H9 (cell line): ENCODE data around the gene PREP. TPM values are rescaled to one million over a fixed set of nuclear protein-coding genes. Genes with fewer than 3 reads are reported as not detected.

Experiments used
- DNase-seq: peaks from one replicate; pipeline ENCODE4 v3.0.0-alpha.2; 2017
- H2AFZ ChIP-seq: one replicate; pipeline ENCODE4 v1.6.1; 2013; ENCODE audit warnings: mild to moderate bottlenecking, low read length, control low read depth, moderate library complexity
- H2AK5ac ChIP-seq: 2 replicates; pipeline ENCODE4 v1.6.1; 2013; ENCODE audit warnings: low read length, control low read depth, mixed read lengths; ENCODE audit not compliant: insufficient read length
- H2BK120ac ChIP-seq: one replicate; pipeline ENCODE4 v1.6.1; 2013; ENCODE audit warnings: low read depth, mild to moderate bottlenecking, low read length, control low read depth, inconsistent platforms; ENCODE audit not compliant: poor library complexity, severe bottlenecking
- H2BK12ac ChIP-seq: 2 replicates; pipeline ENCODE4 v1.6.1; 2013; ENCODE audit warnings: low read length, control low read depth, mixed read lengths, low read depth; ENCODE audit not compliant: insufficient read length
- H2BK15ac ChIP-seq: 2 replicates; pipeline ENCODE4 v1.6.1; 2013; ENCODE audit warnings: low read depth, low read length, control low read depth
- H2BK20ac ChIP-seq: one replicate; pipeline ENCODE4 v1.6.1; 2013; ENCODE audit warnings: low read depth, mild to moderate bottlenecking, low read length, control low read depth, inconsistent platforms; ENCODE audit not compliant: poor library complexity, severe bottlenecking
- H2BK5ac ChIP-seq: 2 replicates; pipeline ENCODE4 v1.6.1; 2013; ENCODE audit warnings: low read length, control low read depth, mixed read lengths; ENCODE audit not compliant: insufficient read length
- H3K14ac ChIP-seq: 2 replicates; pipeline ENCODE4 v1.6.1; 2013; ENCODE audit warnings: low read length, control low read depth; ENCODE audit not compliant: insufficient read depth
- H3K18ac ChIP-seq: 2 replicates; pipeline ENCODE4 v1.6.1; 2013; ENCODE audit warnings: low read depth, mild to moderate bottlenecking, mixed read lengths, low read length, control low read depth; ENCODE audit not compliant: insufficient read length
- H3K23ac ChIP-seq: 2 replicates; pipeline ENCODE4 v1.6.1; 2013; ENCODE audit warnings: low read length, control low read depth, mixed read lengths, low read depth; ENCODE audit not compliant: insufficient read length
- H3K23me2 ChIP-seq: 2 replicates; pipeline ENCODE4 v1.6.1; 2013; ENCODE audit warnings: low read depth, mild to moderate bottlenecking, mixed read lengths, low read length, control low read depth; ENCODE audit not compliant: insufficient read length, poor library complexity, severe bottlenecking
- H3K27ac ChIP-seq: 2 replicates; pipeline ENCODE4 v1.5.1; 2013; ENCODE audit warnings: low read length, control low read depth, mixed read lengths, low read depth; ENCODE audit not compliant: insufficient read length
- H3K27me3 ChIP-seq: 2 replicates; pipeline ENCODE4 v1.6.1; 2013; ENCODE audit warnings: low read length, control low read depth, inconsistent platforms; ENCODE audit not compliant: insufficient read depth
- H3K4ac ChIP-seq: 2 replicates; pipeline ENCODE4 v1.6.1; 2013; ENCODE audit warnings: low read depth, mild to moderate bottlenecking, control low read depth, inconsistent platforms, low read length, moderate library complexity
- H3K4me1 ChIP-seq: 2 replicates; pipeline ENCODE4 v1.6.1; 2013; ENCODE audit warnings: low read length, control low read depth, inconsistent platforms; ENCODE audit not compliant: insufficient read depth
- H3K4me2 ChIP-seq: 2 replicates; pipeline ENCODE4 v1.6.1; 2013; ENCODE audit warnings: low read length, control low read depth, mixed read lengths; ENCODE audit not compliant: insufficient read length, insufficient read depth
- H3K56ac ChIP-seq: 2 replicates; pipeline ENCODE4 v1.6.1; 2013; ENCODE audit warnings: low read depth, mild to moderate bottlenecking, mixed read lengths, low read length, control low read depth; ENCODE audit not compliant: insufficient read length
- H3K79me1 ChIP-seq: 2 replicates; pipeline ENCODE4 v1.6.1; 2013; ENCODE audit warnings: low read depth, mild to moderate bottlenecking, moderate library complexity, low read length, control low read depth, inconsistent platforms; ENCODE audit not compliant: insufficient read depth, poor library complexity, severe bottlenecking
- H3K79me2 ChIP-seq: 2 replicates; pipeline ENCODE4 v1.6.1; 2013; ENCODE audit warnings: low read length, control low read depth, inconsistent platforms; ENCODE audit not compliant: insufficient read depth
- H3K9ac ChIP-seq: 2 replicates; pipeline ENCODE4 v1.6.1; 2013; ENCODE audit warnings: low read length, control low read depth, mixed read lengths; ENCODE audit not compliant: insufficient read length; ENCODE audit errors: extremely low read depth
- H3K9me3 ChIP-seq: one replicate; pipeline ENCODE4 v1.6.1; 2013; ENCODE audit warnings: low read depth, low read length, inconsistent platforms; ENCODE audit not compliant: control insufficient read depth
- H3T11ph ChIP-seq: one replicate; pipeline ENCODE4 v1.6.1; 2013; ENCODE audit warnings: mild to moderate bottlenecking, low read length, control low read depth, inconsistent platforms
- H4K20me1 ChIP-seq: one replicate; pipeline ENCODE4 v1.6.1; 2013; ENCODE audit not compliant: control insufficient read depth, insufficient read length, insufficient read depth
- H4K5ac ChIP-seq: 2 replicates; pipeline ENCODE4 v1.6.1; 2013; ENCODE audit warnings: low read depth, mild to moderate bottlenecking, mixed read lengths, low read length, control low read depth; ENCODE audit not compliant: insufficient read length
- H4K8ac ChIP-seq: replicated peaks from 2 replicates; pipeline ENCODE4 v1.6.1; 2013; ENCODE audit warnings: low read length, control low read depth, mixed read lengths, low read depth; ENCODE audit not compliant: insufficient read length
- H4K91ac ChIP-seq: 2 replicates; pipeline ENCODE4 v1.6.1; 2013; ENCODE audit warnings: low read depth, mild to moderate bottlenecking, moderate library complexity, mixed read lengths, low read length, control low read depth; ENCODE audit not compliant: insufficient read length
- H3K27ac Mint-ChIP-seq, 3 experiments: 2 replicates in 2 of 3; 3 replicates in 1 of 3; pipeline ENCODE4 v1.8.0; 2020 to 2021; ENCODE audit warnings: mixed read lengths in 3 of 3, mild to moderate bottlenecking in 1 of 3, moderate library complexity in 1 of 3
- H3K27me3 Mint-ChIP-seq: 2 replicates; pipeline ENCODE4 v1.8.0; 2021; ENCODE audit warnings: low read depth, mild to moderate bottlenecking, moderate library complexity, mixed read lengths
- H3K36me3 Mint-ChIP-seq, 3 experiments: 2 replicates in 2 of 3; 3 replicates in 1 of 3; pipeline ENCODE4 v1.8.0; 2020 to 2021; ENCODE audit warnings: low read depth in 3 of 3, mixed read lengths in 3 of 3; ENCODE audit not compliant: insufficient read depth in 1 of 3
- H3K4me1 Mint-ChIP-seq, 2 experiments: 2 replicates each; pipeline ENCODE4 v1.8.0; 2020; ENCODE audit warnings: mixed read lengths in 2 of 2
- H3K4me3 Mint-ChIP-seq, 2 experiments: 2 replicates in 1 of 2; 3 replicates in 1 of 2; pipeline ENCODE4 v1.8.0; 2020 to 2021; ENCODE audit warnings: mild to moderate bottlenecking in 2 of 2, mixed read lengths in 2 of 2, moderate library complexity in 1 of 2
- H3K9me3 Mint-ChIP-seq, 2 experiments: 2 replicates in 1 of 2; 3 replicates in 1 of 2; pipeline ENCODE4 v1.8.0; 2020; ENCODE audit warnings: mild to moderate bottlenecking in 2 of 2, mixed read lengths in 2 of 2, moderate library complexity in 1 of 2
- WGBS: extraction: QIAGEN DNeasy Blood & Tissue Kit; methylation state at CpG from one replicate; pipeline ENCODE4 v1.1.7; 2013; ENCODE audit warnings: missing lambda C conversion rate, low lambda C conversion rate, mixed read lengths; ENCODE audit not compliant: insufficient read length; ENCODE audit errors: extremely low coverage; 5-methylcytosine and 5-hydroxymethylcytosine counted together
- total RNA-seq: library from RNA; stranded (reverse); gene quantifications from 2 replicates; pipeline ENCODE4 v1.2.1, GENCODE V29; 2021
- TF ChIP-seq, protein P1 (sequence below): fragments of 200-600 bp; sonication (generic); conservative IDR thresholded peaks from 3 replicates; pipeline ENCODE4 v1.8.0; 2021; ENCODE audit warnings: antibody characterized with exemption, mild to moderate bottlenecking

PREP gene
- total RNA-seq, 1 experiment from 2014 or later = 54.0 TPM

DNA sequence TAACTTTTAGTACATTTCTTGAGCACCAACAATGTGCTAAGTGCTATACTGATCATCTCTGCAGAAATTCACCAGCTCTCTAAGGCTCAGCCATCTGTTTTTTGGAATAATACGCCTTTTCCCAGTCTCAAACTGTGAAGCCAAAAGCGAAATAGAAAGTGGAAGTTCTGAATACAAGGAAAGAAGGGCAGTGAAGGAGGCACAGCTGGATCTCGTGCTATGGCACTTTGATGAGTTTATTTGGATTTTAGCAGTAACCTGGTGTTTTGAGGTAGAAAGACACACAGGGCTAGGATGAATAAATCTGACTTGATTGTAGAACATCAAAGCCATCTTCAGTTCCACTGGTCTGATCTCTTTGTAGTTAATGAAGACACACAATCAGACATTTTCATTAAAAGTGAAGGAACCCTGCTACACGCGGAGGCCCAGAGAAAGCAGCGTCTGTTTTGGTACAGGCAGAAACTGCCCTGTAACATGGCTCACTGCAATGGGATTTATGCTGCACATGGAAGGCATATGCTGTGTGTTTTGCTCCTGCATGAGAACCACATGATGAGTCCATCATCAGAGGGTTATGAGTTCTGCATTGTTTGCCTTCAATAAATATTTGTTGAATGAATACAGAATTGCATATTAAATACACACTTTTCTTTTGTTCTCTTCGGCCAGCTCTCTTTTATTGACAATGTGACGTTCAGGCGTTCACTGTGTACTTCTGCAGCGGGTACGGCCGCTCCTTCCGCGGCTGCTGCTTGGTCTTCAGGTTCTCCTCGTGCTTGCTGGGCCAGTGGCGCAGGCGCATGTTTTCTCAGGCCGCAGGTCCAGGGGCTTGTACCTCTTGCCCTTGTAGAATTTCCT, 100.9 kb downstream of the PREP start:
- Mint-ChIP-seq H3K27ac (peak overlapping the region in 1 of 3 experiments; percentile 90; a peak in 1 of 7 replicates), H3K36me3 (peaks cover 5 to 12% (median 9%) of the 10 kb centered on the region in 3 experiments; a peak in 5 of 7 replicates), H3K9me3 (no peaks in the 10 kb centered on the region), H3K4me3 (no peak overlapping the region), H3K27me3 (no peaks in the 10 kb centered on the region), H3K4me1 (peaks cover 15% of the 10 kb centered on the region in 2 experiments)
- Histone ChIP-seq H3K18ac (no peak overlapping the region), H3T11ph (no peak overlapping the region), H3K9ac (no peak overlapping the region), H4K91ac (no peak overlapping the region), H4K20me1 (no peaks in the 10 kb centered on the region), H3K4me2 (no peak overlapping the region), H2AK5ac (no peak overlapping the region), H3K27me3 (no peaks in the 10 kb centered on the region), H2BK5ac (no peak overlapping the region), H2AFZ (no peak overlapping the region), H3K4me1 (no peaks in the 10 kb centered on the region; the same call in 1 of the 2 replicates), H2BK20ac (no peak overlapping the region), H2BK120ac (no peak overlapping the region), H3K23me2 (no peaks in the 10 kb centered on the region), H3K79me2 (no peaks in the 10 kb centered on the region), H3K23ac (no peak overlapping the region), H4K8ac (no peak overlapping the region), H3K56ac (no peak overlapping the region), H3K27ac (no peak overlapping the region), H3K9me3 (no peaks in the 10 kb centered on the region), H2BK12ac (no peak overlapping the region), H4K5ac (no peak overlapping the region), H3K14ac (no peak overlapping the region), H3K4ac (no peak overlapping the region), H3K79me1 (no peaks in the 10 kb centered on the region), H2BK15ac (no peak overlapping the region)
- no peak for DNase-seq
- WGBS = no CpG with 5 or more reads among the region's 18 CpGs
- TF ChIP-seq, protein P1, sequence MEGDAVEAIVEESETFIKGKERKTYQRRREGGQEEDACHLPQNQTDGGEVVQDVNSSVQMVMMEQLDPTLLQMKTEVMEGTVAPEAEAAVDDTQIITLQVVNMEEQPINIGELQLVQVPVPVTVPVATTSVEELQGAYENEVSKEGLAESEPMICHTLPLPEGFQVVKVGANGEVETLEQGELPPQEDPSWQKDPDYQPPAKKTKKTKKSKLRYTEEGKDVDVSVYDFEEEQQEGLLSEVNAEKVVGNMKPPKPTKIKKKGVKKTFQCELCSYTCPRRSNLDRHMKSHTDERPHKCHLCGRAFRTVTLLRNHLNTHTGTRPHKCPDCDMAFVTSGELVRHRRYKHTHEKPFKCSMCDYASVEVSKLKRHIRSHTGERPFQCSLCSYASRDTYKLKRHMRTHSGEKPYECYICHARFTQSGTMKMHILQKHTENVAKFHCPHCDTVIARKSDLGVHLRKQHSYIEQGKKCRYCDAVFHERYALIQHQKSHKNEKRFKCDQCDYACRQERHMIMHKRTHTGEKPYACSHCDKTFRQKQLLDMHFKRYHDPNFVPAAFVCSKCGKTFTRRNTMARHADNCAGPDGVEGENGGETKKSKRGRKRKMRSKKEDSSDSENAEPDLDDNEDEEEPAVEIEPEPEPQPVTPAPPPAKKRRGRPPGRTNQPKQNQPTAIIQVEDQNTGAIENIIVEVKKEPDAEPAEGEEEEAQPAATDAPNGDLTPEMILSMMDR = no peak
